Epithelial cell of esophagus (primary cell): ENCODE results near the gene RUBCNL.

ENCODE experiments used
- DNase-seq: peaks from one replicate; pipeline ENCODE4 v3.0.0; 2010; ENCODE audit warnings: low read depth
- H3K4me3 ChIP-seq: 2 replicates; pipeline ENCODE4 v1.5.1; 2011; ENCODE audit warnings: mild to moderate bottlenecking, low read length, control low read depth
- CTCF ChIP-seq: IDR thresholded peaks from 2 replicates; pipeline ENCODE4 v1.5.1; 2011; ENCODE audit warnings: low read depth, mild to moderate bottlenecking, low read length, control low read depth, inconsistent platforms; ENCODE audit not compliant: insufficient read depth; ENCODE audit errors: missing control alignments

RUBCNL gene

GRCh38 chr13:46385946-46386345 is 1.1 kb downstream of the RUBCNL start:
- no peak overlapping the region for H3K4me3 ChIP-seq
- TF ChIP-seq CTCF = no peak
- no peak for DNase-seq

GRCh38 chr13:46383383-46383782 is 3.7 kb downstream of the RUBCNL start:
- no peak for TF ChIP-seq CTCF
- H3K4me3 ChIP-seq = no peak overlapping the region
- DNase-seq = no peak

- H3K4me3 ChIP-seq = no peak overlapping the region
- TF ChIP-seq CTCF = no peak
- DNase-seq = no peak
These were observed 4.8 kb downstream of the RUBCNL start for GRCh38 chr13:46382224-46382623.

GRCh38 chr13:46380242-46380641 is 6.8 kb downstream of the RUBCNL start:
- DNase-seq = no peak
- H3K4me3 ChIP-seq = no peak overlapping the region
- no peak for TF ChIP-seq CTCF

- no peak for DNase-seq
- TF ChIP-seq CTCF = no peak
- H3K4me3 ChIP-seq = no peak overlapping the region
These were observed 7.4 kb downstream of the RUBCNL start for GRCh38 chr13:46379611-46380010.

GRCh38 chr13:46378411-46378810 is 8.6 kb downstream of the RUBCNL start:
- no peak for DNase-seq
- no peak for TF ChIP-seq CTCF
- H3K4me3 ChIP-seq = no peak overlapping the region

- no peak for TF ChIP-seq CTCF
- H3K4me3 ChIP-seq = no peak overlapping the region
- DNase-seq = no peak
These were observed 9.5 kb downstream of the RUBCNL start for GRCh38 chr13:46377554-46377953.
